ENCODE measurements around the gene AP5B1.
"Not testable (repeated sequence)": the region's sequence is repeated elsewhere in the genome, so short reads cannot be mapped to it uniquely, and the experiment has no call there.

Gene AP5B1

DNA sequence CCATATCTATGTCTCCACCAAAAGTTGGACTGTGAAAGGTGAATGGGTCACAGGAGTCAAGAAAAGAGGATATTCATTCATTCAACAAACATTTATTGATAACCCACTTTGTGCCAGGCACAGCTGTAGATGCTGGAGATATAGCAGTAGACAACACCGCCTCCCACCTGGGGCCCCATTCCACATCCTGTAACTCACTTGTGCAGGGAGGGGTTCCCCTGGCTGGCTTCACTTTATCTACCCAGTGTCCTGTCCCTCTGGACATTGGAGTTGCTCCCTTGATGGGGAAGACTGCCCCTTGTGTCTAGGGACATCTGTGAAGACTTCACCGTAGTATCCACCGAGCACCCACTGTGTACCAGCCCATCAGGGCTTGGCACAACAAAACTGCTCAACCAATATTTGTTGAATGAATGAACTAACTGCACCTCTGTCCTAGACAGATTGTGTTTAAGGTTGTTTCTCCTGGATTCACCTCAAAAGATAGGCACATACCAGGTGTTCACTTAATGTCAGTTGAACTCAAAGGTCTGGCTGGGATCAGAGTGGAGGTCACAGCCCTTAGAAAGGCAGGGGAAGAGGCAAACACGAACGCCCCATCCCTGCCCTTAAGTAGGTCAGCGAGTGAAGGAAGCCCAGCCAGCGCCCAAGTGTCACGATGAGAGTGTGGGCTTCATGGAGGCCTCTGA lies 4.7 kb upstream of the AP5B1 start:
- no peak for DNase-seq

GRCh38 chr11:65782816-65783228 lies 2.0 kb upstream of the AP5B1 start:
- DNase-seq, result peak; percentile 47

DNA sequence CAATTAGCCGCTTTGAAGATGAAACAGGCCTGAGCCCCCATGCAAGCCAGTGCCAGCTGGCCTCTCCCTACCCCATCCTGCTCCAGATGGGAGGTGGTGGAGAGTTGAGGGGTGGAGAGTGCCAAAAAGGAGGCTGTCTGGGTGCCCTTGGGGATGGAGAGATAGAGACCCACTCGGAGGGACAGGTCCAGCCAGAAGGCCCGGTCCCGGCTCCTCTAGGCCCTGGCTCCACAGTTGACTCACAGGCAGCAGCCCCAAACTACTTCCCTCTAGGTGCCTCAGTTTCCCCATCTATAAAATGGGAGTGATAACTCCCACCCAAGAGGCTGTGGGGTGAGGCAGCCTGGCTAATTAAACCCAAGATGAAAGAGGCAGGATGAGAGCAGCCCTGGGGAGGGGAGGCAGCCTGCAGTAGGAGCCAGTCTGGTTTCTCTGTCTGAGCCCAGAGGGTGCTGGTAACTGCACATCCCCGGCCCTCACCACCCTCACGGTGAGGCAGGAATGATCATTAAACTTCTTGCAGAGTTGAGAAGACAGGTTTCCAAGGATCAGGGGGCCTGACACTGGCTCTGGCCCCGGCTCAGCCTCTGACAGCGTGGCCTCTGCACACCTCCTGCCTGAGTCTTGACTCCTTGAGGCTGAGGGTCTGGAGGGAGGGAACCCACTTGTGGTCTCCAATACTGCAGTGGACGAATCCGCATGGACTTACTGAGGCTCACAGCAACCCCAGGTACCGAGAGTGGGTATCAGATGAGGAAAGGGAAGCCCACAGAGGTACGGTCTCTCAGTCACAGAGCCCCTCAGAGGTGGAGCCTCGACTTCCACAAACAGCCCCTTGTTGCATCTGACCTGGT lies 1.4 kb upstream of the AP5B1 start:
- peak; percentile 42 for DNase-seq

DNA sequence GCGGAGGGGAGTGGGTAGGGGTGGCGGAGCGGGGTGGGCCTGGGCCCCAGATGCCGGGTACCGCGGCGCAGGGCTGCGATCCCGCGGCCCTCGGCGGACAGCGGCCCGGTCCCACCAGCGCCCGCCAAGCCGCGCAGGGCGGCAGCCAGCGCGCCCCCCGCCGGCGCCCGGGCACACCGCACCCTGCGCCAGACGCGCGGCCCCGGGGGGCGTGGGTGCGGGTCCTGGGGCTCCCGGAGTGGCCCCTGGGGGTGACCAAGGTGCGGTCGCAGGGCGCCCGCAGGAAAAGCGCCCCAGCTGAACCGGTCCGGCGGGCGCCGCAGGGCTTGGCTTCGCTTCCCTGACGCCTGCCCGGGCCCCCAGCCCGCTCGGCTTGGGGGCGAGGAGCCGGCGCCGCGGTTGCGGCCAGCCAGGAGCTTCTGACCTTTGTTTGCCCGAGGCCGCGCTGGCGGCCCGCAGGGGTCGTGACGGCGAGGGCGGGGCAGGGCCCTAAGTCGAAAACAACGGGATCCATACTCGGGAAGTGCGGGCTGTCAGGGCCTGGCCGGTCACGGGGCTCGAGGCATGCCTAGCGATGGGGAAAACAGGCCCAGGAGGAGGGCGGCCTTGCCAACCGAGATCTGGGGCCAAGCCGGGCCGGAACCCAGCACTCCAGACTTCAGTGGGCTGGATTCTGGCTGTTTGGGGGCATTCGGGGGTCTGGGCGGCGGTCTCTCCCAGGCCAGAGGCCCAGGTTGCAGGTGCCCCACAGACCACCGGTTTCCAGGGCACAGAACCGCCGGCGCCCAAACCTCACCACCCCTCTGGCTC lies 581 bp upstream of the AP5B1 start:
- DNase-seq, result peak; percentile 97

DNA sequence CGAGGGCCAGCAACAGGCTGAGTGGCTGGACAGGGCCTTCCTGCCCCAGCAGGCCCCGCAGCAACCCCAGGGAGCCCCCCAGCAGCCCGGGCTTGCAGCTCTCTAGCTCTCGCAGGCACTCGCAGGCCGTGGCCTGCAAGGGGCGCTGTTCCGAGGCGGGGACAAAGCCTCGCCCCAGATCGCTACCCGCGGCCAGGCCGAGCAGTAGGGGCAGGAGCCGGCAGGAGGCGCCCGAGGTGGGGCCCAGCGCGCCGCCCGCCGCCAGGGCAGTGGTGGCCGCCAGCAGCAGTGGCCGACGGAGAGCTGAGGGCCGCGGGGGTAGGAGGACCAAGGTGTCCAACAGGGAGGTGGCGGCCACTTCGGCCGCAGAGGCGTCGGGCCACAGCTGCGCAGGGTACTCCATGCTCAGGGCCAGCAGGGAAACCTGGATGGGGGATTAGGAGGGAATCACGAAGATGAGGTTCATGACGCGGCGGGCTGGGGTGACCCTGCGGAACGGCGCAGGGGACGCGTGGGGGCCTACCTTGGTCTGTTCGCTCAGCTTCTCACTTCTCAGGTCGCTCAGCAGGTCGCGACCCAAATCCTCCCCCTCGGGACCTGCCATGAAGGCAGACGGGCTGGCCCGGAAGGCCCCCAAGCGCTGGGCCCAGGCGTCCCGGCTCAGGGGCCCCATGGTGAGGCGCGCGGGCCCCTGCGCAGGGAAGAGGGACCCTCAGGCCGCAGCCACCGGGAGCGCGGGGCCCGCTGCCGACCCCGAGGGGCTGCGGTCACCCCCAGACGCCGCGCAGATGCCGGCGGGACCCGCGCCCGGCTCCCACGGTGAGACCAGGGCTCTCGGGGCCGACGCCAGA lies 632 bp downstream of the AP5B1 start:
- DNase-seq, result peak; percentile 97

DNA sequence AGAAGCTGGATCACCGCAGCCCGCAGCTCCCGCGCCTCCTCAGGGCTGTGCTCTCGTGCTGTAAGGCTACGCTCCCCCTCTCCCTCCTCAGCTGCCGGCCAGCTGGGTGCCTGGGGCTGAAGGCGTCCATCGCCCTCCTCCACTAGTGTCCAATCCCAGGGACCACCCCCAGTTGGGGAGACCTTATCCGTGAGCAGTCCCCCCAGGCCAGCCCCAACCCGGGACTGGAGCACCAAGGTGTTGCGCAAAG lies 1.2 kb downstream of the AP5B1 start:
- no peak for DNase-seq

GRCh38 chr11:65778901-65779668 lies 1.7 kb downstream of the AP5B1 start:
- no peak for DNase-seq

GRCh38 chr11:65778431-65778900 lies 2.3 kb downstream of the AP5B1 start:
- no peak for DNase-seq

- DNase-seq, result no peak
These were observed 2.9 kb downstream of the AP5B1 start for GRCh38 chr11:65777821-65778361.

DNA sequence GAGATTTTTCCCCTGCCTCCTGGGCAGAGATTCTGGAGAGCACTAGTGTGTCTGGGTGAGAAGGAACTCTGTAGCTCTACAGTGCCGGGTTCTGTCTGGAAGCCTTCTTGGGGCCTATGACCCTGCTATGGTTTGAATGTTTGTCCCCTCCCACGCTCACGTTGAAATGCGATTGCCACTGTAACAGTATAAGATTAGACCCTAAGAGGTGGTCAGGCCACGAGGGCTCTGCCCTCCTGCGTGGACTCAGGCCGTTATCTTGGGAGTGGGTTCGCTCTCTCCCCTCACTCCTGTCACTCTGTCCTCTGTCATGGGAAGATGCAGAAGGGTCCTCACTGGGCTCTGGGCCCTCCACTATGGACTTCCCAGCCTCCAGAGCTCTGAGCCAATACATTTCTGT lies 3.5 kb downstream of the AP5B1 start:
- DNase-seq, result no peak

DNA sequence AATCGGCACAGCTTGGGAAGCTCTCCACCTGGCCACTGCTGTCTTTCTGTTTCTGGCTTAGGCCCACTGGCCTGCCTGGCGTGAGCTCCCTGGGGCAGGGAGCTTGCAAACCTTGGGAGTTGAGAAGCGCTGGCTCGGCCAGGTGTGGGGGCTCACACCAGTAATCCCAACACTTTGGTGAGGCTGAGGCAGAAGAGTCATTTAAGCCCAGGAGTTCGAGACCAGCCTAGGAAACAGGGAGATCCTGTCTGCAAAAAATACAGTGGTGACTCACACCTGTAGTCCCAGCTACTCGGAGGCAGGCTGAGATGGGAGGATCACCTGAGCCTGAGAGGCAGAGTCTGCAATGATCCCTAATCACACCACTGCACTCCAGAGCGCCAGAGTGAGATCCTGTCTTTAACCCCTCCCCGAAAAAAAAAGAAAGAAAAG lies 4.0 kb downstream of the AP5B1 start:
- DNase-seq, result no peak

DNA sequence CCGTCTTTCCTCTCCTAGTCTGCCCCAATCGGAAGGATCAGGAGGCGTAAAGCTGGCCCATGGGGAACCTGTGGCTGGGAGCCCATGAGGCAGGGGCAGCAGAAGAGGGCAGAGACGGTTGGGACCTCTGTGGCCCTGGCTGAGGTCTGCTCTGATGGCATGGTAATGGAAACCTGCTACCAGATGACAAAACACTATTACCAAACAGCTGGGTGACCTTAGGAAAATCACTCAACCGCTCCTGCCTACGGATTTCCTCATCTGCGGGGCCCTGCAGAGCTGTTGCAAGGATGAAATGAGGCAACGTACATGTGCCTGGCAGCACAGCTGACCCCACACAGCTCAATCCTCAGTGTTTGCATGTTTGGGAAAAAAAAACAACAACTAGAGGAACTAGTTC lies 4.6 kb downstream of the AP5B1 start:
- no peak for DNase-seq

DNA sequence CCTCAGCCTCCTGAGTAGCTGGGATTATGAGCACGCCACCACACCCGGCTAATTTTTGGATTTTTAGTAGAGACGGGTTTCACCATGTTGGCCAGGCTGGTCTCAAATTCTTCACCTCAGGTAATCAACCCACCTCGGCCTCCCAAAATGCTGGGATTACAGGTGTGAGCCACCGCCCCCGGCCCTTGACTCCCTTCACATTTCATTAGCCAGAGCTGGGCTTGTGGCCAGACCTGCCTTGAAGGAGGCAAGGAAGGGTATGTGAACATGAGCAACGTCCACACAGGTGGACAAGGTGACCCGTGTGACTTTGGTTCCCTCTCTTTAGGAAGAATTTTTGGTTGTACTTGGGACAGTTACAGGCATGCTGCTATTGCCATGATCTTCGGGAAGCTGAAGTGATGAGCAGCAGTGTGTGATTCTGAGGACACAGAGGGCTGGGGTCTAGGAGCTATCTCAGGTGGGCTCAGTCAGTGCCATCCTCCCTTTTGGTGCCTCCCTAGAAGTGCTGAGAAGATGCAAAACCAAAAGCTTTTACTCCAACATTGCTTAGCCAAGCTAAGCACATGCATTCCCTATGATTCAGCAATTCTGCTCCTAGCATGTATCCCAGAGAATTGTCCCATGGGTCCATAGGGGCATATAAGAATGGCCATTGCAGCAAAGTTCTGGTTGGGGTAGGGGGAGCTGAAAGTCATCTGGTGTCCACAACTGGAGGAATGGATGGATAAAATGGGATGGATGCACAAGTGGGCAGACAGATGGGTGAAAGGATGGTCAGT lies 6.1 kb downstream of the AP5B1 start:
- DNase-seq, result no peak

DNA sequence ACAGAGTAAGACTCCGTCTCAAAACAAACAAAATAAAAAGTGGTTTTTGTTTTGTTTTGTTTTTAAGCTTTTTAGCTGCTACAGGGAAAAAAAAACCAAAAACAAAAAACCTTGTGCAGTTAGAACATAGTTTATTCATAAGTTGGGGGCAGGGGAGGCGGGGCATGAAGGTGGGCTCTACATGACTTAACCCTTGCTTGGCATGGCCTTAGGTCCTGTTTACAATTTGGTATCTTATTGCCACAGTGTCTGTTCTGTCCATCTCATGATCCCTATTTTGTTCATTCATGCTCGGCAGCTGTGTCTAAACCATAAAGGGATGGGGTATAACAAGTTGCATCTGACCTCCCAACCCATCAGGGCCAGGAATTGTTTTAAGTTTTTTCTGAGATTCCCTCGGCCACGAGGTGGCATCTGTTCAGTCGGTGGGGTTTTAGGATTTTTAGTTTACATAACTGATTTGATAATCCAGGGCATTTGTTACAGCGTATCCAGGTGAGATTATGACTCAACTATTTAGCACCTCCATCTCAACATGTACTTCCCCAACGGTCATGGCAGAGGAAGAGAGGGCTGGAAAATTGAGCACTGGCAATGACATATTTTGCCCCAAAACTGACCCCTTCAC lies 6.9 kb downstream of the AP5B1 start:
- peak; percentile 72 for DNase-seq

- no peak for DNase-seq
These were observed 9.1 kb downstream of the AP5B1 start for GRCh38 chr11:65771589-65772112.

DNA sequence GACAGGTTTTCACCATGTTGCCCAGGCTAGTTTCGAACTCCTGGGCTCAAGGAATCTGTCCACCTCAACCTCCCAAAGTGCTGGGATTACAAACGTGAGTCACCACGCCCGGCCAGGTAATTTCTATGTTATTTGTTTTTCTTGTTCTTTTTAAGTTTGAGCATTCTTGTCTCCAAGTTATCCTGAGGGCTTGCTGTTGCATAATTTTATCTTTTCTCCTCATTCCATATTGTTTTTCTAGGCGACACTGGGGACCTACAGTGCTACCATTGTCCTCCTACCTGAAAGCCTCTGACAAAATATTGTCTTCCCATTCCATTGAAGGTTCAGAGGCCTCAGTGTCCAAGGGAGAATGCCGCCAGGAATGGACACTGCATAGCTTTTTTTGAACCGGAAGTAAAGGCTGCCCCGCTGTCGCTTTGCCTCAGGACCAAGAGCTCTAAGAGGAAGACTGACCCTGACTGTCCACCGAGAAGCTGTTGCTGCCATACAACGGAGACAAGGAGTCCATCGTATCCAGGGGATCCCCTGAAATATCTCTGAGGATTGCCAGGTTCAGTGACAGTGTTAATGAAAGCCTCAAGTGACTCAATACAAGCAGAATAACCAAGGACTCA lies 9.7 kb downstream of the AP5B1 start:
- no peak for DNase-seq

DNA sequence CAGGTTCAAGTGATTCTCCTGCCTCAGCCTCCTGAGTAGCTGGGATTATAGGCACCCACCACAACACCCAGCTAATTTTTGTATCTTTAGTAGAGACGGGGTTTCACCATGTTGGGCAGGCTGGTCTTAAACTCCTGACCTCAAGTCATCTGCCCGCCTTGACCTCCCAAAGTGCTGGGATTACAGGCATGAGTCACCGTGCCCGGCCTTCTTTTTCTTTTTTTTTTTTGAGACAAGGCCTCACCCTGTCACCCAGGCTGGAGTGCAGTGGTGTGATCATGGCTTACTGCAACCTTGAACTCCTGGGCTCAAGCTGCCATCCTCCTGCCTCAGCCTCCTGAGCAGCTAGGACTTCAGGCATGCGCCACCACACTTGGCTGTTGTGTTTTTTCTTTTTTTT lies 13.0 kb downstream of the AP5B1 start:
- not testable (repeated sequence) for DNase-seq

DNA sequence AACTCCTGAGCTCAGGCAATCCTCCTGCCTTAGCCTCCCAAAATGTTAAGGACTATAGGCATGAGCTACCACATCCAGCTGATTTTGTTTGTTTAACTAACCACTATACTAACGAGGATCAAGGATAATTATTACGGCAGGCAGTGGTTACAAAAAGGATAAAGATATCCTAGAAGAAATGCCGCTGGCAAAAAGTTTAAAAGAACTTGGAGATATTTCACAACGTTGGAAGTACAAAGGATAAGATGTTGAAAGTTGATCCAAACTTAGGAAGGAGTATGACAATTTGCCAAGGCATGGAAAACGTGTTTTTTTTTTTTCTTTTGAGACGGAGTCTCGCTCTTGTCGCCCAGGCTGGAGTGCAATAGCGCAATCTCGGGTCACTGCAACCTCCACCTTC lies 13.4 kb downstream of the AP5B1 start:
- DNase-seq, result no peak

DNA sequence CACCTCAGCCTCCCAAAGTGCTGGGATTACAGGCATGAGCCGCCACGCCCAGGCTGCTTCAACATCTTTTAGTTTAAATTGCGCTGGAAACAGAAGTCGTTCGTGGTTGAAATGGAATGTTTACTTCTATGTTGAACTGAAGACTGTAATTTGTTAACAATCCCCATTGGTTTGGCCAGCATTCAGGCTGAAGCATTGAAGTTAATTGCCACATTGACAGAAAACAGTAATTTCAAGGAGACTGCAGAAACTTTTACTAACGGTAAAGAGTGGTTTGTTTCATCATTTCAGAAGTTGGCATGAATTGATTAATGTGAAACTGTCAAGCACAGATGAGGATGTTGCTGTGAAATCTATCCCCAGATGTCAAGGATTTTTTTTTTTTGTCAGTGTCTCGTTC lies 14.2 kb downstream of the AP5B1 start:
- no peak for DNase-seq

DNA sequence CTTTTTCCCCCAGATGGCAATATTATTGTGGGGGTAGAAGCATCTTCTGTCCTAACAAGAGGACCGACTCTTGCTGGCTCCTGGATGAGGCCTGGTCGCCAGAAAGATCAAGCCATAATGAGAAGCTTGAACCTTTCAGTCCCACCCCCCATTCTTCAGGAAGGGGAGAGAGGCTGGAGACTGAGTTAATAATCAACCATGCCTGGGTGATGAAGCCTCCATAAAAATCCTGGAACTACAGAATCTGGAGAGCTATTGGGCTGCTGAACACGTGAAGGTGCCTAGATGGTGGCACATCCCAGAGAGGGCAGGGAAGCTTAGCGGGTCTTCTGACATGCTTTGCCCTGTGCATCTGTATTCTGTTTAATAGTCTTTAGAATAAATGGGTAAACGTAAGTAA lies 16.3 kb downstream of the AP5B1 start:
- no peak for DNase-seq
